Neutrophil (primary cell): ENCODE data around the gene RDH13.

Source experiments
- H3K27ac ChIP-seq: fragments of 200-600 bp; sonication (generic); 2 replicates; pipeline ENCODE4 v1.5.1; 2016; ENCODE audit warnings: mild to moderate bottlenecking, moderate library complexity
- H3K27me3 ChIP-seq: fragments of 200-600 bp; sonication (generic); 2 replicates; pipeline ENCODE4 v1.6.0; 2016; ENCODE audit warnings: mild to moderate bottlenecking
- H3K36me3 ChIP-seq: fragments of 200-600 bp; sonication (generic); 2 replicates; pipeline ENCODE4 v1.5.1; 2017
- H3K4me1 ChIP-seq, 2 experiments: fragments of 200-600 bp in 1 of 2; sonication (generic) in 1 of 2; 1 replicate in 1 of 2; 2 replicates in 1 of 2; pipeline versions ENCODE4 v1.5.1 to v1.6.1; 2013 to 2016; ENCODE audit warnings: low read depth in 1 of 2, low read length in 1 of 2, mild to moderate bottlenecking in 1 of 2, moderate library complexity in 1 of 2; ENCODE audit not compliant: control insufficient read depth in 1 of 2, insufficient read depth in 1 of 2
- H3K4me3 ChIP-seq, 2 experiments: fragments of 200-600 bp in 1 of 2; sonication (generic) in 1 of 2; 1 replicate in 1 of 2; 2 replicates in 1 of 2; pipeline ENCODE4 v1.5.1; 2013 to 2016; ENCODE audit warnings: low read depth in 1 of 2, low read length in 1 of 2, mild to moderate bottlenecking in 1 of 2, moderate library complexity in 1 of 2
- H3K9me3 ChIP-seq: fragments of 200-600 bp; sonication (generic); 2 replicates; pipeline ENCODE4 v1.5.1; 2016
- CTCF ChIP-seq: fragments of 200-600 bp; sonication (generic); IDR thresholded peaks from 2 replicates; pipeline ENCODE4 v1.5.1; 2016; ENCODE audit warnings: antibody characterized with exemption

Gene RDH13

DNA sequence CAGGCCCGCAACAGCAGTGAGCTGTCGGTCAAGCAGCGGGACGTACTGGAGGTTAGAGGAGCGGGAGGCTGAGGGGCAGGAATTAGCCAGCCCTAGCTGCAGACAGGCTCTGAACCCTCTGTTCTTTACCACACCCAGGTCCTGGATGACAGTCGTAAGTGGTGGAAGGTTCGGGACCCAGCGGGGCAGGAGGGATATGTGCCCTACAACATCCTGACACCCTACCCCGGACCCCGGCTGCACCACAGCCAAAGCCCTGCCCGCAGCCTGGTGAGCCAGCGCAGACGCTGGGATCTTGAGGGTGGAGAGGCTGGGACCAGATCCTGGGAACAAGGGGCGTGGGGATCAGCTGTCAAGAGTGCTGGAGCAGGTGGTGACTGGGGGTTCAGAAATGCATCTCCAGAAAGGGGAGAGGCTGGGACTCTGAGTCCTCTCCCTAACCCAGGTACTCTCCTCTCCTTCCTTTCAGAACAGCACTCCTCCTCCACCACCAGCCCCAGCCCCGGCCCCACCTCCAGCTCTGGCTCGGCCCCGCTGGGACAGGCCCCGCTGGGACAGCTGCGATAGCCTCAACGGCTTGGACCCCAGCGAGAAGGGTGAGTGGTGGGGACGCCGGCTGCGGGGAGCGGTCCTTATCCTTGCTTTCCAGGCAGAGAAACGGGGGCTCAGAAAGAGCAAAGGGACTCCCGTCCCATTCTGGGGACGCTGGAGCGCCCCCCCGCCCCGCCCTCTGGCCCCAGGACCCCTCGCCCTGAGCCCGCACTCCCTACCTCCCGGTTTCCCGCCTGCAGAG, 23.2 kb upstream of the RDH13 start:
- no peak overlapping the region for H3K4me3 ChIP-seq
- H3K36me3 ChIP-seq: peaks cover 21% of the 10 kb centered on the region
- H3K4me1 ChIP-seq: peaks cover 20 to 28% of the 10 kb centered on the region in 2 experiments
- no peak for TF ChIP-seq CTCF
- peaks cover 75% of the 10 kb centered on the region for H3K27me3 ChIP-seq
- peaks cover 6% of the 10 kb centered on the region for H3K9me3 ChIP-seq
- H3K27ac ChIP-seq: no peak overlapping the region

DNA sequence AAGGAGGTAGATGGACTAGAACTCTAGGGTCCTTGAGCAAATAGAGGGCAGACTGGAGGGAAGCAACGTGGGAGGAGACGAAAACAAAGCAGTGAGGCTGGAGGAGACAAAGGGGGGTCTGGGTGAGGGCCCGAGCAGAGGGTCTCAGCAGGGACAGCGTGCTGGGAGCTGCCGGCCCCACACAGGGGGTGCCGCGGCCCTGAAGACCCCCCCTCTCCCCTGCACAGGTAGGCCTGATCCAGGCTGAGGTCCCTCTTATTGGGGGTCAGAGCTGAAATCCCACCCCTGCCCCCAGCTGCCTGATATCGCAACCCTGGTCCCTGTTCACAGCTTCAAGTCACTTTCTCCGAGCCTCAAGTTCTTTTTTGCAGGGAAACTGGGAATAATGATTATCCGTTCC, 21.5 kb upstream of the RDH13 start:
- Histone ChIP-seq H3K36me3 (peaks cover 4% of the 10 kb centered on the region), H3K27ac (no peak overlapping the region), H3K4me1 (peaks cover 28 to 39% of the 10 kb centered on the region in 2 experiments), H3K9me3 (peaks cover 6% of the 10 kb centered on the region), H3K4me3 (no peak overlapping the region), H3K27me3 (peaks cover 92% of the 10 kb centered on the region)
- no peak for TF ChIP-seq CTCF

DNA sequence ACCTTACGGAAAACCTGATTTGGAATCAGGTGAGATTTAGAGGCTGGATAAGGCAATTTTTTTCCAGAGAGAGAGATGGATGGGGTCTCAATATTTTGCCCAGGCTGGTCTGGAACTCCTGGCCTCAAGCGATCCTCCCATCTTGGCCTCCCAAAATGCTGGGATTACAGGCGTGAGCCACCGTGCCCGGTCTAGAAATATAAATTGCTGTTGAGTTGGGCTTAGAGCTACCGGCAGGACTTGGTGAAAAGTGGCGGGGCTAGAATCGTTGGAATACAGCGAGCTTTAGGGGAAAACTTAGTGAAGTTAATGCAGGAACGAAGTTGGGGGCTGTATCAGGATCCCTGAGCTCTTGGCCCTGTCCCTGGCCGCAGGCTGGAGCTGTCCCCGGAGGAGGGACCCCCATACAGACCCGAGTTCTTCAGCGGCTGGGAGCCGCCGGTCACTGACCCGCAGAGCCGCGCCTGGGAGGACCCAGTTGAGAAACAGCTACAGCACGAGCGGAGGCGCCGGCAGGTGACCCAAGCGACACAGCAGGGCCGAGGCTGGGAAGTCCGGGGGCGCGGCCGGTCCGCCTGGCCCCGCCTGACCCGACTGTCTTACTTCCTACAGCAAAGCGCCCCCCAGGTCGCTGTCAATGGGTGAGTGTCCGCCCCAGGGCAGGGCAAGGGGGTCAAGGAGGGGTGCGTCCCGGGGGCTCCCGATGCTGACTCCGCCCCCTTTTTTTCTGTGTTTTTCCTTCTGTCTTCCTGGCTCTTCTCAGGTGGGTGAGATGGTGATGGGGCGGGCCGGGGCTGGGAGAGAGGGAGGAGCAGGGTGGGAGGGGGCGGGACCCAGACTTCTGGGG, 20.3 kb upstream of the RDH13 start:
- Histone ChIP-seq H3K4me1 (peaks cover 28 to 39% of the 10 kb centered on the region in 2 experiments), H3K4me3 (no peak overlapping the region), H3K36me3 (no peaks in the 10 kb centered on the region), H3K9me3 (peaks cover 6% of the 10 kb centered on the region), H3K27me3 (peaks cover 96% of the 10 kb centered on the region), H3K27ac (no peak overlapping the region)
- TF ChIP-seq CTCF: no peak

- H3K27me3 ChIP-seq: peaks cover 93% of the 10 kb centered on the region
- H3K4me3 ChIP-seq: peak overlapping the region; percentile 37 to 46
- TF ChIP-seq CTCF: no peak
- no peak overlapping the region for H3K27ac ChIP-seq
- no peaks in the 10 kb centered on the region for H3K36me3 ChIP-seq
- peaks cover 6% of the 10 kb centered on the region for H3K9me3 ChIP-seq
- H3K4me1 ChIP-seq: peaks cover 27 to 33% of the 10 kb centered on the region in 2 experiments
These were observed 19.3 kb upstream of the RDH13 start for GRCh38 chr19:55082020-55082851.

- Histone ChIP-seq H3K27ac (no peak overlapping the region), H3K27me3 (peaks cover 93% of the 10 kb centered on the region), H3K4me1 (peaks cover 23 to 28% of the 10 kb centered on the region in 2 experiments), H3K4me3 (peak overlapping the region; percentile 37 to 46), H3K36me3 (no peaks in the 10 kb centered on the region), H3K9me3 (peaks cover 6% of the 10 kb centered on the region)
- no peak for TF ChIP-seq CTCF
These were observed 18.7 kb upstream of the RDH13 start for GRCh38 chr19:55081770-55082019.
